Cardiac septum (tissue), 1 donor: ENCODE data around the gene MFSD6. TPM values are rescaled to one million over a fixed set of nuclear protein-coding genes. Genes with fewer than 3 reads are reported as not detected.

ENCODE experiments used
- DNase-seq: peaks from one replicate; pipeline ENCODE4 v3.0.0-alpha.2; 2020; ENCODE audit warnings: low spot score
- intact Hi-C: fragments of 100-400 bp; cut with DNase I; formaldehyde crosslinking; loops from one replicate; pipeline ENCODE4 v1.14.0; 2022
- total RNA-seq: library from RNA; stranded (reverse); fragmentation: NEBNext Ultra II Directional; extraction: Animal tissue kit (Norgen Biotek cat#: 25700); gene quantifications from one replicate; pipeline ENCODE4 v1.2.1, GENCODE V29; 2021
- donor health status: DM: no; HTN: no; CAD: no.

Gene MFSD6
- total RNA-seq, 1 donor from 2014 or later: 14.4 TPM

- intact Hi-C loops: no loop called here
- DNase-seq: no peak
Measured at GRCh38 chr2:190402986-190403603, 5.1 kb upstream of the MFSD6 start.

- DNase-seq: no peak
- intact Hi-C loops: no loop called here
Measured at GRCh38 chr2:190404487-190404886, 3.7 kb upstream of the MFSD6 start.

GRCh38 chr2:190405070-190405469, 3.1 kb upstream of the MFSD6 start:
- DNase-seq: no peak
- intact Hi-C loops: no loop called here

GRCh38 chr2:190405995-190406394, 2.2 kb upstream of the MFSD6 start:
- DNase-seq: no peak
- intact Hi-C loops: no loop called here

- intact Hi-C loops: no loop called here
- no peak for DNase-seq
Measured at GRCh38 chr2:190406805-190407204, 1.4 kb upstream of the MFSD6 start.

GRCh38 chr2:190407246-190407661, 901 bp upstream of the MFSD6 start:
- no peak for DNase-seq
- intact Hi-C loops: no loop called here

- DNase-seq: peak; percentile 82
- intact Hi-C loops: loop anchor here (2.0 kb wide), 1 partner anchor 60 kb away; no protein-coding TSS in a partner anchor
Measured at GRCh38 chr2:190408538-190409271, 550 bp downstream of the MFSD6 start.

GRCh38 chr2:190409616-190410015, 1.5 kb downstream of the MFSD6 start:
- DNase-seq: no peak
- intact Hi-C loops: loop anchor here (2.0 kb wide), 1 partner anchor 59 kb away; no protein-coding TSS in a partner anchor

GRCh38 chr2:190410166-190410565, 2.0 kb downstream of the MFSD6 start:
- DNase-seq: no peak
- intact Hi-C loops: no loop called here

- DNase-seq: no peak
- intact Hi-C loops: no loop called here
Measured at GRCh38 chr2:190412966-190413365, 4.8 kb downstream of the MFSD6 start.

- intact Hi-C loops: no loop called here
- DNase-seq: no peak
Measured at GRCh38 chr2:190413421-190413820, 5.3 kb downstream of the MFSD6 start.

GRCh38 chr2:190415251-190415650, 7.1 kb downstream of the MFSD6 start:
- intact Hi-C loops: no loop called here
- no peak for DNase-seq

GRCh38 chr2:190415794-190416775, 7.9 kb downstream of the MFSD6 start:
- intact Hi-C loops: no loop called here
- no peak for DNase-seq

- no peak for DNase-seq
- intact Hi-C loops: no loop called here
Measured at GRCh38 chr2:190417045-190417842, 9.1 kb downstream of the MFSD6 start.

GRCh38 chr2:190418727-190419126, 10.6 kb downstream of the MFSD6 start:
- intact Hi-C loops: no loop called here
- no peak for DNase-seq

- intact Hi-C loops: no loop called here
- DNase-seq: no peak
Measured at GRCh38 chr2:190420801-190421200, 12.6 kb downstream of the MFSD6 start.

GRCh38 chr2:190425221-190425866, 17.2 kb downstream of the MFSD6 start:
- no peak for DNase-seq
- intact Hi-C loops: no loop called here

- no peak for DNase-seq
- intact Hi-C loops: no loop called here
Measured at GRCh38 chr2:190425883-190426658, 17.9 kb downstream of the MFSD6 start.
